Naive B cell (primary cell): ENCODE measurements around the gene C8G. TPM values are rescaled to one million over a fixed set of nuclear protein-coding genes. Genes with fewer than 3 reads are reported as not detected.

Experiments
- ATAC-seq, 2 donors: fragments of 150-1000 bp; cut with Tn5 transposase; 2 replicates each; pipeline ENCODE4 v1.10.0; 2021; ENCODE audit warnings: low read depth in 2 of 2, mild to moderate bottlenecking in 2 of 2, moderate library complexity in 2 of 2
- DNase-seq: peaks from one replicate; pipeline ENCODE4 v3.0.0; 2022
- H3K27ac Mint-ChIP-seq, 6 donors: one replicate each; pipeline ENCODE4 v1.8.0; 2020 to 2022; ENCODE audit warnings: mild to moderate bottlenecking in 6 of 6, mixed read lengths in 6 of 6, moderate library complexity in 5 of 6, inconsistent platforms in 2 of 6
- H3K27me3 Mint-ChIP-seq, 3 donors: one replicate each; pipeline ENCODE4 v1.8.0; 2021 to 2022; ENCODE audit warnings: mixed read lengths in 3 of 3, mild to moderate bottlenecking in 1 of 3
- H3K36me3 Mint-ChIP-seq, 2 donors: one replicate each; pipeline ENCODE4 v1.8.0; 2020 to 2022; ENCODE audit warnings: mixed read lengths in 2 of 2, inconsistent platforms in 1 of 2, mild to moderate bottlenecking in 1 of 2
- H3K4me1 Mint-ChIP-seq, 3 donors: one replicate each; pipeline ENCODE4 v1.8.0; 2020 to 2022; ENCODE audit warnings: mixed read lengths in 3 of 3, inconsistent platforms in 1 of 3, mild to moderate bottlenecking in 1 of 3, moderate library complexity in 1 of 3
- H3K4me3 Mint-ChIP-seq, 8 donors: one replicate each; pipeline ENCODE4 v1.8.0; 2020 to 2022; ENCODE audit warnings: mild to moderate bottlenecking in 8 of 8, mixed read lengths in 8 of 8, moderate library complexity in 8 of 8, inconsistent platforms in 2 of 8
- H3K9me3 Mint-ChIP-seq, 7 donors: one replicate each; pipeline ENCODE4 v1.8.0; 2020 to 2022; ENCODE audit warnings: mixed read lengths in 7 of 7, mild to moderate bottlenecking in 5 of 7, inconsistent platforms in 2 of 7, moderate library complexity in 1 of 7
- polyA plus RNA-seq, 6 donors: library from polyadenylated mRNA; unstranded; fragments of 300-500 nt; fragmentation: Illumina TruSeq; gene quantifications; one replicate each; pipeline ENCODE4 v1.2.3, GENCODE V29; 2021; ENCODE audit warnings: low read depth in 6 of 6

Gene C8G
- polyA plus RNA-seq, 6 donors from 2014 or later, result not detected

DNA sequence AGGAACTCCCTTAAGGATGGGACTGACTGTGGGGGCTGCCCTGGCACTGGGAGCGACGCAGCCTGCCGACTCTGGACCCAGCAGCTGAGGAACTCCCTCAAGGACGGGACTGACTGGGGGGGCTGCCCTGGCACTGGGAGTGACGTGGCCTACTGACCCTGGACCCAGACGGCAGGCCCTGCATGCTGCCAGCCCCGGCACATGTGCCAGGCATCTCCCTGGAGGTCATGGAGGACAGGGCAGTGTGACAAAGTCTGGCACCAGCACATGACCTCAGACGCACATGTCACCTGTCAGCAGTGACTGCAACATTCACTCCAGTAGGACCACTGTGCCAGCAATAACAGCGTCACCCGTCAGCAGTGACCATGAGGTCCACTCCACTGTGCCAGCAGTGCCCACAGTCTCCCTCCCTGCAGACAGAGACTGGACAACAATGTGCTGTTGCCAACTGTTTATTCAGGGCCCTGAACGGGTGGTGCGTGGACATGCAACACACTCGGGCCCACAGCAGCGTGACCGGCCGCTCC, 5.0 kb upstream of the C8G start:
- Mint-ChIP-seq H3K36me3 (peaks cover 4 to 6% of the 10 kb centered on the region in 2 donors), H3K9me3 (no peaks in the 10 kb centered on the region), H3K27ac (no peak overlapping the region), H3K4me1 (peaks cover 6 to 18% (median 12%) of the 10 kb centered on the region in 3 donors), H3K27me3 (no peaks in the 10 kb centered on the region), H3K4me3 (no peak overlapping the region)
- no peak for DNase-seq
- ATAC-seq, result no peak

DNA sequence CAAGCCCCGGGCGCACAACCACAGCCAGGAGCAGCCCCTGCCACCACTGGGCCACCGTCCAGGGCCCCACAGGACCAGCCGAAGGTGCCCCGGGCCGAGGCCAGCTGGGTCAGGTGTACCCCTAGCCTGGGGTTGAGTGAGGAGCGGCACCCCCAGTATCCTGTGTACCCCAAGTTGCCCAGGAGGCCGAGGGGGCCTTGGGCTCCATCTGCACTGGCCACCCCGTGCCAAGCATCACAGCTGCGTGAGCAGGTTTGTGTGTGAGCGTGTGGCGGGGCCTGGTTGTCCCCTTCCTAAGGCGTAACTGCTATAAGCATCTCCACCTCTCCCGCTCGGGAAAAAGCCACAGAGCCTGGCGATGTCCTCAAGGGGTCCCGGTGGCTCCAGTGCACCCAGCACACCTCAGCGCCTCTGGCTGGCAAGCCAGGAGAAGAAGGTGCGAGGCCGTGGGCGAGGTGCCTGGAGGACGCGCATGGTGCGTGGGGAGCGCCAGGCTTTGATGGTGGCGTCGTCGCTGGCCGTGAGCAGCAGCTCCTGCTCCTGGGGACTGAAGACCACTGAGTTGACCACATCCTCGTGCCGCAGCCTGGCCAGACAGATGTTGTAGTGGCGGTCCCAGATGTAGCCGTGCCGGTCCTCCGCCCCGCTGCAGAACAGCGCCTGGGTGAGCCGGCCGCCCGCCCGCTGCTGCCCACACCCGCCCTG, 4.4 kb upstream of the C8G start:
- Mint-ChIP-seq H3K4me1 (peaks cover 6 to 18% (median 12%) of the 10 kb centered on the region in 3 donors), H3K4me3 (no peak overlapping the region), H3K27me3 (no peaks in the 10 kb centered on the region), H3K27ac (no peak overlapping the region), H3K36me3 (peaks cover 4 to 6% of the 10 kb centered on the region in 2 donors), H3K9me3 (no peaks in the 10 kb centered on the region)
- no peak for ATAC-seq
- DNase-seq, result no peak

DNA sequence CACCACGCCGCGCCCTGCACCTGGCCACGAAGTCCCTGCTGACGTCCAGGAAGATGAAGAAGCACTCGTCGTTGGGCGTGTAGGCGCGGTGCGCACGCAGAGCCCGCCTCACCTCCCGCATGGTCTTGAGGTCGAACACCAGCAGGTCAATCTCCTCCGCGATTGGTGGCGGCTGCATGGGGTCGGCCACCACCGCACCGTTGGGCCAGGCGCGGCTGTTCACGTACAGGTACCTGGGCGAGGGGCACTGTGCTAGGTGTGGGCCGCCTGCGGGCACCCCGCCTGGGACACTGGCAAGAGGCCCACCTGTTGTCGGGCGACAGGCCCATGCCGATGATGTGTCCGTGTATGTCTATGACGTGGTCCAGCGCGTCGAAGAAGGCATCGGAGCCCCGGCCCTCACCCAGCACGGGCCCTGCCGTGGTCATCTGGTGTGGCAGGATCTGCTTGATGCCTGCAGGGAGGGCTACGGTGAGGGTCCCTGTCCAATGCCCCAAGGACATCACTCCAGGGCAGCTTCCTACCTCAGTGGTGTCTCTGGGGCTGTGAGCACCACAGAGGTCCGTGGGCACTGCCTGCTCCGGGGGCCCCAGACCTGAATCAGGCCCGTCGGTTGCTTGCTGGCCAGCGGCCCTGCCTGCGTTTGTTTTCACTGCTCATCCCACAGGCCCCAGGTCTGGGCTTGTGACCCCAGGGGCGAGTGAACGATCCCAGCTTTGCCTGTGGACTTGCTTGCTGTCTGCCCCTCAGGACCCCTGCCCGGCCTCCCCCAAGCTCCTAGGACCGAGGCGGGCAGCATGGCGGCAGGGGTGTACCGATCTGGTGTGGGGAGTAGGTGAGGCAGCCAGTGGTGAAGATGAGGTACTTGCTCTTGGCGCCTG, 3.6 kb upstream of the C8G start:
- Mint-ChIP-seq H3K9me3 (no peaks in the 10 kb centered on the region), H3K4me1 (peaks cover 6 to 14% (median 12%) of the 10 kb centered on the region in 3 donors), H3K27me3 (no peaks in the 10 kb centered on the region), H3K36me3 (peaks cover 4 to 6% of the 10 kb centered on the region in 2 donors), H3K27ac (peak overlapping the region in 1 of 6 donors; percentile 56), H3K4me3 (peak overlapping the region in 2 of 8 donors; percentile 15 to 21)
- no peak for DNase-seq
- no peak for ATAC-seq

DNA sequence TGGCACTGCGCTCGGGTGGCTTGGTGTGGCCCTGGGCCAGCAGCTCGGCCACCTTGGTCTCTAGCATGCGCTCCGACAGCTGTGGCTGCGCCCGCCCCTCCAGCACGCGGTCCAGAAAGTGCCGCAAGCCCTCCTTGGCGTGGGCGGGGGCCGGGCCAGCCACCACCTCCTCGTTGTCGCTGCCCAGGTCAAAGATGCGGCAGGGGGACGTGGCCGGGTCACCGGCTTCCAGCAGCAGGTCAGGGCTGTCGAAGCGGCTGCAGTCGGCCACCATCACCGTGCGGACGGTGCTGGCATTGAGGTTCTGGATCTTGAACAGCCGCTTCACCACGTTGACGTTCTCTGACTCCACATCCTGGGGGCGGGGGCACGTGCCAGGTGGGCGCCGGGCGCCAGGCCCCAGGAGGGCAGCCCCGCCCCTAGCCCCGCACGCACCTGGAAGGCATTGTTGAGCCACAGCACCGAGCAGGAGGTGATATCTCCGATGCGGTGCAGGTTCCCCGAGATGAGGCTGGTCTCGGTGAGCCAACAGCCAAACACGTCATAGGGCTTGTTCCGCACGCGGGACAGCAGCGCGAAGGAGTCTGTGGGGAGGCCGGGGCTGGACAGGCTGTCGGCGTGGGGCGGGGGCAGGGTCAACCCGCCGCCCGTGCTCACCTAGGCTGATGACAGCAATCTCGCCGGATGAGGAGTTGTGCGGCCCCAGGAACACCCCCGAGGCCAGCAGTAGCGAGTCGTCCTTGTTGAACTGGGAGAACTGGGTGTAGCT, 2.7 kb upstream of the C8G start:
- ATAC-seq (no peak), DNase-seq (no peak)
- H3K36me3 Mint-ChIP-seq, result peaks cover 4 to 6% of the 10 kb centered on the region in 2 donors
- H3K9me3 Mint-ChIP-seq, result no peaks in the 10 kb centered on the region
- H3K4me1 Mint-ChIP-seq, result peaks cover 6 to 13% (median 8%) of the 10 kb centered on the region in 3 donors
- H3K27me3 Mint-ChIP-seq, result no peaks in the 10 kb centered on the region
- H3K4me3 Mint-ChIP-seq, result peak overlapping the region in 4 of 8 donors; percentile 15 to 80 (median 59)
- H3K27ac Mint-ChIP-seq, result peak overlapping the region in 1 of 6 donors; percentile 56

DNA sequence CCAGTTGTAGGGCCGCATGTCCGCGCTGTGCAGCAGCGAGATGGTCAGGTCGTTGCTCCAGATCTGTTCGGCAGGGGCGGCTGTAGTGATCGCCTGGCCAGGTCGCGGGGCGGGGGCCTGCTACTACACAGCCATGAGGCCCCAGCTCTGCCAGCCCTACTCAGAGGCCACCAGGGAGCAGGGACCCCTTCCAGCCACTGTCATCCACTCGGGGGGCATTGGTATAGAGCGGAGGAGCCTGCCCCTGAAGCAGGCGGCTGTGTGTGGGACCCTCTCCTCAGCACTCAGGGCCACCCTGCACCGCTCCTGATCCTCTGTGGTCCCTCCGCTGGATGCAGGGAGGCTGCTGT, 2.2 kb upstream of the C8G start:
- Mint-ChIP-seq H3K9me3 (no peaks in the 10 kb centered on the region), H3K27me3 (no peaks in the 10 kb centered on the region), H3K36me3 (peaks cover 4 to 6% of the 10 kb centered on the region in 2 donors), H3K4me1 (peaks cover 6 to 13% (median 8%) of the 10 kb centered on the region in 3 donors), H3K4me3 (peak overlapping the region in 4 of 8 donors; percentile 54 to 80 (median 65)), H3K27ac (peak overlapping the region in 3 of 6 donors; percentile 26 to 76 (median 42))
- DNase-seq, result no peak
- no peak for ATAC-seq

DNA sequence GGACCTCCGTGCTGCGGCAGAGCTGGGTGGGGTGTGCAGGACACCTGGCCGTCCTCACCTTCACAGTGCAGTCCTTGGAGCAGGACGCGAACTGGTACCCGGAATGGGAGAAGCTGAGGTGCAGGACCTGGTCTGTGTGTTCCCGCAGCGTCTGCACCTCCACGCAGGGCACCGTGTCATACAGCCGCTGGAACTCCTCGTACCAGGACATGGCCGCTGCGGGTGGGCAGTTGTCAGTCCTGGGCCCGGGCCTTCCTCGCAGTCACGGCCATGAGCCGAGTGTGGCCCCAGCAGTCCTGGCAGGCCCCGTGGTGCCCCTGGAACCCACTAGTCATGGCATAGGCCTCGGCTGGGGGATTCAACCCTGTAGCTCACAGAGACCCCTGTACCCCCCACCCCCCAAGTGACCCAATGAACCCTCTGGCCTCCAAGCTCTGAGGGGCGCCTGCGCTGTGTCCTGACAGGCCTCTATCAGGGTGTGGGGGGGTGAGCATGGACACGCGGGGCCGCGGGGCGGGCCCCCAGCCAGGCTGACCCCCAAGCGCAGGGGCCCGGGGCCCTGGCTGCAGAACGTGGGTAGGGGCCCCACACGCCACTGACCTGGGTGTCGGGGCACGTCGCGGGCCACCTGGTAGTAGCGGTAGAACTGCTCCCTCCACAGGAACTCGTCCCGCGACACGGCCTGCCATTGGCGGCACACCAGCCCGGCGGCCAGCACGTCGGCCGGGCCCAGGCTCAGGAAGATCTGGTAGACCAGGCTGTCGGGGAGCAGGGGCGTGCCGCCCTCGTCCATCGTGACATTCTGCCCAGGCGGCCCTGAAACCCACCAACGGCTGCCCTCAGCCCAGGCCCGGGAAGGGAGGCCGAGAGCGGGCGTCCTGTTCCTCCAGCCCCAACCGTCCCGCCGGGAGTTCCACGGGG, 1.5 kb upstream of the C8G start:
- Mint-ChIP-seq H3K27me3 (no peaks in the 10 kb centered on the region), H3K27ac (peak overlapping the region in 3 of 6 donors; percentile 47 to 69 (median 62)), H3K4me1 (peaks cover 6 to 13% (median 8%) of the 10 kb centered on the region in 3 donors), H3K9me3 (no peaks in the 10 kb centered on the region), H3K4me3 (peak overlapping the region; percentile 65 to 91 (median 77)), H3K36me3 (peaks cover 4 to 6% of the 10 kb centered on the region in 2 donors)
- DNase-seq (peak; percentile 18), ATAC-seq (peak; percentile 6 to 16)

DNA sequence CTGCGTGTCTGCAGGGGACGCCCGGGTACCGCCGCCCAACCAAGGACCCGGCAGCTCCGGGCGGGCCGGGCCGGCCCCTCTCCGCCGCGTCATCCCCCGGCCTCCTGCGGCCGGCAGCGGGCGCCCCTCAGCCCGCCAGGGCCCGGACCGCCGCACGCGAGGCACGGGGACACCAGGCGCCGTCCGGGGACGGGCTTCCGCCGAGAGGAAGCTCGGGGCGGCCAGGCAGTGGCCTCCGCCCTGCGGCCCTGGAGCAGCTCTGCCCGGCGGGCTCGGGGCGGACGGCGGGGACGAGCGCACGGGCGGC, 878 bp upstream of the C8G start:
- no peaks in the 10 kb centered on the region for H3K27me3 Mint-ChIP-seq
- peaks cover under 1 to 4% of the 10 kb centered on the region in 2 donors for H3K36me3 Mint-ChIP-seq
- H3K4me3 Mint-ChIP-seq, result peak overlapping the region in 4 of 8 donors; percentile 74 to 91 (median 78)
- peak; percentile 42 to 49 for ATAC-seq
- peaks cover 6 to 10% (median 10%) of the 10 kb centered on the region in 3 donors for H3K4me1 Mint-ChIP-seq
- H3K9me3 Mint-ChIP-seq, result no peaks in the 10 kb centered on the region
- peak overlapping the region in 1 of 6 donors; percentile 47 for H3K27ac Mint-ChIP-seq
- no peak for DNase-seq

DNA sequence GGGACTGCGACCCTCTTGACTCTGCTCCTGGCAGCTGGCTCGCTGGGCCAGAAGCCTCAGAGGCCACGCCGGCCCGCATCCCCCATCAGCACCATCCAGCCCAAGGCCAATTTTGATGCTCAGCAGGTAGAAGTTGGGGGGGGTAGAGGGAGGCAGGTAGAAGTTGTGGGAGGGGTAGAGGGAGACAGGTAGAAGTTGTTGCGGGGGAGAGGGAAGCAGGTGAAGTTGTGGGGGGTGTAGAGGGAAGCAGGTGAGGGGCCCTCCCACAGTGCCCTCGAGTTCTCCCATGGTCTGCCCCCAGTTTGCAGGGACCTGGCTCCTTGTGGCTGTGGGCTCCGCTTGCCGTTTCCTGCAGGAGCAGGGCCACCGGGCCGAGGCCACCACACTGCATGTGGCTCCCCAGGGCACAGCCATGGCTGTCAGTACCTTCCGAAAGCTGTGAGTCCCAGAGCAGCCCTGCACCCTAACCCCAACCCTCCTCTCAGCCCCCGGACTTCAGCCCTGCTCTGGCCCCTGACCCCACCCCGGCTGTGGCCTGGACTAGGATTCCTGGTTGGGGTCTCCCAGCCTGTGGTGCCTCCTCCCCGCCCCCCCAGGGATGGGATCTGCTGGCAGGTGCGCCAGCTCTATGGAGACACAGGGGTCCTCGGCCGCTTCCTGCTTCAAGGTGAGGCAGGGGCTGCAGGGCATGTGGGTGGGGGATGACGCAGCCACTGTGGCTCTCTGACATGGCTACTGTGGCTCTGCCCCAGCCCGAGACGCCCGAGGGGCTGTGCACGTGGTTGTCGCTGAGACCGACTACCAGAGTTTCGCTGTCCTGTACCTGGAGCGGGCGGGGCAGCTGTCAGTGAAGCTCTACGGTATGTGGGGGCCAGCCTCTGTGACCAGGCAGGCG, 537 bp downstream of the C8G start:
- H3K4me1 Mint-ChIP-seq, result peaks cover 10 to 19% (median 12%) of the 10 kb centered on the region in 3 donors
- H3K36me3 Mint-ChIP-seq, result no peaks in the 10 kb centered on the region
- H3K4me3 Mint-ChIP-seq, result peak overlapping the region in 3 of 8 donors; percentile 53 to 74 (median 73)
- no peaks in the 10 kb centered on the region for H3K27me3 Mint-ChIP-seq
- DNase-seq (no peak), ATAC-seq (no peak)
- no peak overlapping the region for H3K27ac Mint-ChIP-seq
- no peaks in the 10 kb centered on the region for H3K9me3 Mint-ChIP-seq

DNA sequence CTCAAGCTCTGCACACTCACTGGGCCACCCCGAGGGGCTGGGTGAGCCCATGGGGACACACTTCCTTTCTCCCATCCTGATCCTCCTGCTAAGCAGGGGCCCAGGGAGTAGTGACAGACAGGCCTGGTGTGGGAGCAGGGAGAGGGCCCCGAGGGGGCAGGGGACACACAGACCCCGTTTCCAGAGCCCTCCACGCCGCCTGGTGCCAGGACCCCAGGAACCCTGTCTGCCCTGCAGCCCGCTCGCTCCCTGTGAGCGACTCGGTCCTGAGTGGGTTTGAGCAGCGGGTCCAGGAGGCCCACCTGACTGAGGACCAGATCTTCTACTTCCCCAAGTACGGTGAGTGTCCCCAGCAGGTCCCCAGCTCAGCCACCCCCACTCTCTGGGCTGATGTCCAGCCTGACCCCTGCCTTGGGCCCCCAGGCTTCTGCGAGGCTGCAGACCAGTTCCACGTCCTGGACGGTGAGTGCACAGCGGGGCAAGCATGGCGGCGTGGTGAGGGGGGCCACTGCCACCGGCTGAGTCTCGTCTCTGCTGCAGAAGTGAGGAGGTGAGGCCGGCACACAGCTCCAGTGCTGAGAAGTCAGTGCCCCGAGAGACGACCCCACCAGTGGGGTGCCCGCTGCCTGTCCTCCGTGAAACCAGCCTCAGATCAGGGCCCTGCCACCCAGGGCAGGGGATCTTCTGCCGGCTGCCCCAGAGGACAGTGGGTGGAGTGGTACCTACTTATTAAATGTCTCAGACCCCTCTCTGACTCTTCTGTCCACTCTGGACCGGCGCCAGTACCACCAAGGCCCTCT, 1.4 kb downstream of the C8G start:
- Mint-ChIP-seq H3K4me3 (peak overlapping the region in 2 of 8 donors; percentile 6 to 53), H3K36me3 (no peaks in the 10 kb centered on the region), H3K4me1 (peaks cover 10 to 20% (median 12%) of the 10 kb centered on the region in 3 donors), H3K9me3 (no peaks in the 10 kb centered on the region), H3K27me3 (no peaks in the 10 kb centered on the region), H3K27ac (no peak overlapping the region)
- no peak for ATAC-seq
- DNase-seq, result no peak

DNA sequence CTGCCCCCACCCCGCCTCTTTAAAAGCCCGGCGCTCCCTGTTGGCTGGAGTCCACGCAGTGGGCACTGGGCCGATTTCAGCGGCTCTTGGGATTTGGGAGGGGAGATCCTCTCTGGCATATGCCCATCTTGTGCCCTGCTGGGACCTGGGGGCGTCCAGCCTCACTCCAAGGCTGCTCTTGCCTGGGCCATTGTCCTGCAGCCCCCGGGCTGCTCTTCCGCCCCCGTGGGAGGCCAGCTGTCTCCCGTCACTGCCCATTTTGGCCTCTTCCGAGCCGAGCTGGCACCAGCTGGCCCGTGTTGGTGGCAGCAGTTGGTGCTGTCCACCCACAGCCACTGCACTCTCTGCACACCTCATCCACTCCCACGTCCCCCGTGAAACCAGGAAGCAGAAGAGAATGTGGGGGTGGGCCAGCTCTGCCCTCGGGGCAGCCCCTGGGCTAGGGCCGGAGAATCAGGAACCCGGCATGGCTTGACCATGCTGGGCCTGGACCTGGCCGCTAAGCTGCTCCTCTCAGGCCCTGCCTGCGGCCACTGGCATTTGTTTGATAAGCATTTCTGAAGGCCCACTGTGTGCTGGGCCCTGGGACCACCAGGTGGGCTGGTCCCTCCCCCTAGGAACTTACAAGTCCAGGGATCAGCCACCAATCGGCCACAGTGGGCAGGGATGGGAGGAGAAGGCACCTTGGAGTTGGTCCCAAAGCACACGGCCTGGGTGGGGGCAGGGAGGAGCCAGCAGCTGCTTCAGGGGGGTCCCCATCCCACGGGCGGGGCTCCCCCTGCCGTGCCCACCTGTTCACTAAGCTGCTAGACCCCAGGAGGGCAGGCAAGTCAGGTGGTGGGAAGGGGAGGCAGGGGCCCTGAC, 2.2 kb downstream of the C8G start:
- ATAC-seq, result no peak
- Mint-ChIP-seq H3K9me3 (no peaks in the 10 kb centered on the region), H3K4me3 (peak overlapping the region in 2 of 8 donors; percentile 31 to 38), H3K27ac (no peak overlapping the region), H3K4me1 (peaks cover 8 to 20% (median 10%) of the 10 kb centered on the region in 3 donors), H3K27me3 (no peaks in the 10 kb centered on the region), H3K36me3 (no peaks in the 10 kb centered on the region)
- no peak for DNase-seq
